Inferior parietal cortex (tissue), 1 donor: ENCODE results near the gene TAT.
"Not testable (repeated sequence)": the region's sequence is repeated elsewhere in the genome, so short reads cannot be mapped to it uniquely, and the experiment has no call there.

Experiments
- DNase-seq: peaks from one replicate; pipeline ENCODE4 v3.0.0-alpha.2; 2016; ENCODE audit errors: extremely low spot score

The TAT gene

DNA sequence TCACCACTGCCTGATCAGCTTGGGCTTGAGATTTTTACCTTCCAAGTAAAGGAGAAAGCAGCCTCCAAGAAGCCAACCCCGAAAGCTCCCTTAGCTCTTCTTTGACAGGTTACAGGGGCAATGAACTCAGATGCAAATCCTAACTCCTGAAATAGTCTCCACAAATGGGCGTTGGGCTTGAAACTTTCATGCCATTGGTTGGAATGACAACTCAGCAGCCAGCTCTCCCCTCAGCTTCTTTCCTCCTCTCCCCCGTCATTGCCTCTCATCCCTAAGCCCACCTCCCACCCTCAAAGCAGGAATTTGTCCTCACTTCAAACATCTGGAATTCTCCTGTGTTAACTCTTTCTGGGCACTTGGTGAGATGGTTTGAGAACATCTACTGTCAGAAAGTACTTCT lies at the start of gene TAT:
Gene TAT, minus strand, starts transcription at position 122 of the 400 bp plus-strand sequence. CDS start 677 bp downstream, outside the sequence.
- no peak for DNase-seq

DNA sequence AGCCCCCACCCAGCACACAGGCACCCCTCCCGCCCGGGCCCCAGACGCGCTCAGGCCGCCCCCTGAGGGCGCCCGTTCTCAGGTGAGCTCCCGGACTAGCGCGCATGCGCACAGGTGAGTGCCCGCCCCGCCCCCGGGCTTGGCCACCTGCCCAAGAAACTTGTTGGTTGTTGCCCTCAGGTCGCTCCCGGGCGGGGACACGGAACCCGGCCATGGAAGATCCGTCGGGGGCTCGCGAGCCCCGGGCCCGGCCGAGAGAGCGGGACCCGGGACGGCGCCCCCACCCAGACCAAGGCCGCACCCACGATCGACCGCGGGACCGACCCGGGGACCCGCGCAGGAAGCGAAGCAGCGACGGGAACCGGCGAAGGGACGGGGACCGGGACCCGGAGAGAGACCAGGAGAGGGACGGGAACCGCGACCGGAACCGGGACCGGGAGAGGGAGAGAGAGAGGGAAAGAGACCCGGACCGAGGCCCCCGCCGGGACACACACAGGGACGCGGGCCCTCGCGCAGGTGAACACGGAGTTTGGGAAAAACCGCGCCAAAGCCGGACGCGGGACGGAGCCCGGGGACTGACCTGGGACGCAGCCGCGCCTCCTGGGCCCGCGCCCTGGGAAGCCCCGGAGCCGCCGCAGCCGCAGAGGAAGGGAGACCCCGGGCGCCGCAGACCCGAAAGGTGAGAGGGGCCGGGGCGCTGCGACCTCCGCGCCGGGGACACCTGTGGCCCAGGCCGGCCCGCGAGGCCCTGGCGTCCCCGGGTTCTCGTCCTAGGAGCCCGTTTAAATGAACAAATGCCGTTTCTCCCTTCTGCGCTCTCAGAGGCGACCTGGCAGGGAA lies 49.3 kb upstream of the TAT start, which contains the start of gene MARVELD3:
Gene MARVELD3, plus strand, starts transcription at position 167 of the 840 bp plus-strand sequence. Its CDS starts 46 bp downstream, at position 213.
- no peak for DNase-seq

DNA sequence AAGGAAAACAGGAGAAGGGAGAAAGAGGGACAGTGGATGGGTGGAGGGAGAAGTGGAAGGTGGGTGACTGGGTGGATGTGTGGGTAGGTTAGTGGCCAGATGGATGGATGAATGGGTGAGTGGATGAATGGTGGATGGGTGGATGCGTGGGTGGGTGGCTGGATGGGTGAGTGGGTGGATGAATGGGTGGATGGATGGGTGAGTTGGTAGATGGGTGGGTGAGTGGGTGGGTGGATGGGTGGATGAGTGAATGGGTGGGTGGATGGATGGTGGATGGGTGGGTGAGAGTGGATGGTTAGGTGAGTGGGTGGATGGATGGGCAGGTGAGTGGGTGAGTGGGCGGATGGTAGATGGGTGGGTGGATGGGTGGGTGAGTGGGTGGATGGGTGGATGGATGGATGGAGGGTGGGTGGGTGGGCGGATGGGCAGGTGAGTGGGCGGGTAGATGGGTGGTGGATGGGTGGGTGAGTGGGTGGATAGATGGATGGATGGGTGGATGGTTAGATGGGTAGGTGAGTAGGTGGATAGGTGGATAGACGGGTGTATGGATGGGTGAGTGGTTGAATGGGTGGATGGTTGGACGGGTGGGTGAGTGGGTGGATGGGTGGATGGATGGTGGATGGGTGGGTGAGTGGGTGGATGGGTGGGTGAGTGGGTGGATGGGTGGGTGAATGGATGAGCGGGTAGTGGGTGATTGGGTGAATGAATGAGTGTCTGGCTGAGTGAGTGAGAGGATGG lies 48.4 kb upstream of the TAT start:
- no peak for DNase-seq

DNA sequence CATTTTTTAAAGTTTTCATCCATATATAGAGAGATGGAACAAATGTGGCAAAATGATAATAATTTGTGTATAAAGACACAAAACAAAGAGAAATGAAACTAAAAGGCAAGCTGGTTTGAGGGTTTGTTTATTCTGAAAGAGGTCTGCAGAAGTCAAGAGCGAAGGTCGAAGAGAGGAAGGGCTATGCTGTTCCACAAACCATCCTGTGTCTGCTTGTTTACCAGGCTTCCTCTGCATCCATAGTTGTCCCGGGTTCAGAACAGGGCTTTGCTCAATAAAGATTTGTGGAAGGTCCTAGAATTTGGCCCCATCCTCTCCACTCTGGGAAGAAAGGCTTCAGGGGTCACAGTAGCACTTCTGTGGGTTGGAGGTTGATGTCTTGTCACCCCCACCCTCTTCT lies 46.7 kb upstream of the TAT start:
- no peak for DNase-seq

DNA sequence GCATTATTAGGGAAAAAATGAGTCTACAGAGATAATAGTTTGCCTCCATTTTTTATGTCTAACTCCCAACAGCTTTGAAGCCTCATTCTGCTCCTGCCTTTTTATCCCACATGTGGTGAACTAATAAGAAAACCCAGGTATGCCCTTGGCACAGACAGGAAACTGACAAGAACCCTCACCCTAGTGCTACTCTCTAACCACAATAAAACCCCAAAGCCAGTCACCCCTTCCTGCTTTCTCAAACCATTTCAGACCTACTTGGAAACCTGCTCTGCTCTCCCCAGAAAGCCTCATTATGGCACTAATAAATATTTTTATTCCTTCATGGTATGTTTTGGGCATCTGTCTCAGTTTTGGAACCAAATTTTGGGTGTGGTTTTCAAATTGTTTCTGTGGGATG lies 45.2 kb upstream of the TAT start:
- no peak for DNase-seq

DNA sequence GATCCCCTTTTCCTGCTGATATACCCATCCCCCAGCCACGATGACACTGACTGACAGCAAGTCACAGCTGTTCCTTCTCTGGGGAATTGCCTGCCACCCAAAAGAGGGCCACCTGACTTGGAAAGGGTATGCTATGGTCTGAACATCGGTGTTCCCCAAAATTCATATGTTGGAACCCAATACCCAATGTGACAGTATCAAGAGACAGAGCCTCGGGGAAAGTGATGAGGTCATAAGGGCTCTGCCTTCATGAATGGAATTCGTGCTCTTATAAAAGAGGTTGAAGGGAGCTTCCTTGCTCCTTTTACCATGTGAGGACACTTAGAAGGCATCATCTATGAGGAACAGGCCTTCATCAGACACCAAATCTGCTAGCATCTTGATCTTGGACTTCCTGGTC lies 41.5 kb upstream of the TAT start:
- DNase-seq: no peak

DNA sequence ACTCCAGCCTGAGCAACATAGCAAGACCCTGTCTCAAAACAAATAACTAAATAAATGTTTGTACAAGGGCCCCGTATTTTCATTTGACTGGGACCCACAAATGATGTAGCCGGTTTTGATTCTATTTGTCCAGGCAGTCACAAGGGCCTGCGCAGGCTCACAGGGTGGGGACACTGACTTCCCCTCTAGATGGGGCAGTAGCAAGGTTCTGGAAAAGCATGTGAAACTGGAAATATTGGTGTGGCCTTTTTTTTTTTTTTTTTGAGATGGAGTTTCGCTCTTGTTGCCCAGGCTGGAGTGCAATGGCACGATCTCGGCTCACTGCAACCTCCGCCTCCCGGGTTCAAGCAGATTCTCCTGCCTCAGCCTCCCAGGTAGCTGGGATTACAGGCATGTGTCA lies 38.1 kb upstream of the TAT start:
- not testable (repeated sequence) for DNase-seq

DNA sequence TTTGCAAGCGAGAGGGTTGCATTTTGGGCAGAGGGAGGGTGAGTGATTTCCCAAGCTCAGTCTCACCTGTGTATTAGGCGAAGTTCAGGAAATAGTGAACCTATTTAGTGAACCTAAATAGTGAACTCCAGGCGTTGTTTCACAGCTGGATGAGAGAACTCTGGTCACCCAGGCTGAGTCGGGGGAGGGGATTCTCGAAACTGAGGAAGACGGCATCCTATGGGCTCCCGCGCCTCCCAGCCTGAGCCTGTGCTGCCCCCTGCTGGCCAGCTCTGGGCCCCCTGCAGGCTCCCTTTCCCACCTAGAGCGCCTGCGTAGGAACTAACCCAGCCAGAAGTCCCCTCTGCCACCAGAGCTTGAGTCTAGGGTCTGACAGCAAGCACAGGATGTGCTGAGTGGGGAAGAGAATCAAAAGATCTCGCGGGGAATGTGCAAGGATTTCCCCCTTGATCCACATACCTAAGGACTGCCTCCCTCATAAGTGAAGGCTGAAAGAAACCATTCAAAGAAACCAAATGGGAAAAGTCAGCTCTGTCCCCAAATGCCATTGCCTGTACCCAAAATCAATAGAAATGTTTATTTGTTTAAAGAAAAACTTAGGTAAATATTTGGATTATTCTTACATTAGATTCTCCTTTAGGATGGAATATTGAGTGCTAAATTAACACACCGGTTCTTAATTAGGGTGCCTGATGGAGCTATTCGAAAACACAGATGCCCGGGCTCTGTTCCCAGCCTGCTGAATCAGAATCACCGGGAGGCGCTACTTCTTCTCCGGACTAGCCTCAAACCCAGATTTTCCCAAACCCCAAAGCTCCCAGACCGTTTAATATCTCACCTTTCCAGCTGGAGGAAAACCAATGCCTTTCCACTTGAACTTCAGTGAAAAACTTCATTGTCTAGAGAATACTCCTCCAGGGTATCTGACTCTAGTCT lies 34.3 kb upstream of the TAT start:
- peak; percentile 69 for DNase-seq

DNA sequence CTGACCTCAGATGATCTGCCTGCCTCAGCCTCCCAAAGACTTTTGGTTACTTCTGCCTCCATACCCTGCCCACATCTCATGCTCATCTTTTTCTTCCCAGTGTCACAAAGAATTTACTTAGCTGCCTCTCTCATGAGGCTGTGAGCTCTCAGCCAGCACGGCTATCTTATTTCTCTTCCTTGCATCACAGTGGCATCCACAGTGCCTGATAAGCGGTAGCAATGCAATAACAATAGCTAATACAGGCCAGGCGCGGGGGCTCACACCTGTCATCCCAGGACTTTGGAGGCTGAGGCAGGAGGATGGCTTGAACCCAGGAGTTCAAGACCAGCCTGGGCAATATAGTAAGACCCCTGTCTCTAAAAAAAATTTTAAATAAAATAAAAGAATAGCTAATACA lies 33.6 kb upstream of the TAT start:
- DNase-seq: no peak

DNA sequence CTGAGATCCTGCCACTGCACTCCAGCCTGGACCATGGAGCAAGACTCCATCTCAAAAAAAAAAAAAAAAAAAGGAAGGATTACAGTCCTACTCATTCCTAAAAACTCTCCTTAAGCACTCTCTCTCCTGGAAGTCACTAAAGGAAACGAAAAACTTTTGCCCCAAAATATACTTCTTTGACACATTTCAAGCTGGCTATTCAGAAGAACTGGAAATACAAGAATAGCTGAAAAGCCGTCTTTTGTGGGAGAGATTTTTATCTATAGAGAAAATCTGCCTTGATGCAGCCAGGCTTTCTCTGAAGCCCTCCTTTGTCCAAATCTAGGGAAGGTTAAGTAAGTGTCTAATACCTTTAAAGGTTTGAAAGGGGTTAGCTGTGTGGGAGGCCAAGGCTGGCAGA lies 32.2 kb upstream of the TAT start:
- DNase-seq: no peak

DNA sequence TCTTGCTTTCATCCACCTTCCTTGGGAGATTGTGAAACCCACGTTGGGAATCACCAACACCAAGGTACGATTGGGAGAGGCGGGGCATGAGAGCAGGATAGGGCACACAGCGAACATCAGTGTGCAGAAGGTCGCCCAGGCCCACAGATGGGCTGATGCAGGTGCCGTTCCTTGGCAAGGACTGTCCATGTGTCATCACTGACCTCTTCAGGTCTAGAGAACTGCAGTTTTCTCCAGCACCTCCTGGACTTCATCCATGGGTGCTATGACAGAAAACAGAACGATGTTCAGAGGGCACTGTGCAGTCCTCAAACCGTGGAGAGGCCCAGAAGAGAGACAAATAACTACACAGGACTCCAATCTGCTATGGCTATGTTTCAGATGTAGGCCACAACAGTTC lies 23.9 kb upstream of the TAT start:
- peak; percentile 11 for DNase-seq

DNA sequence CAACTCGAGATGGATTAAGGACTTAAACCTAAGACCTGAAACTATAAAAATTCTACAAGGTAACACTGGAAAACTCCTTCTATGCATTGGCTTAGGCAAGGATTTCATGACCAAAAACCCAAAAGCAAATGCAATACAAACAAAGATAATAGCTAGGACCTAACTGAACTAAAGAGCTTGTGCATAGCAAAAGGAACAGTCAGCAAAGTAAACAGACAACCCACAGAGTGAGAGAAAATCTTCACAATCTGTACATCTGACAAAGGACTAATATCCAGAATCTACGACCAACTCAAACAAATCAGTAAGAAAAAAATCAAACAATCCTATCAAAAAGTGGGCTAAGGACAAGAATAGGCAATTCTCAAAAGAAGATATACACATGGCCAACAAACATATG lies 21.5 kb upstream of the TAT start:
- not testable (repeated sequence) for DNase-seq

DNA sequence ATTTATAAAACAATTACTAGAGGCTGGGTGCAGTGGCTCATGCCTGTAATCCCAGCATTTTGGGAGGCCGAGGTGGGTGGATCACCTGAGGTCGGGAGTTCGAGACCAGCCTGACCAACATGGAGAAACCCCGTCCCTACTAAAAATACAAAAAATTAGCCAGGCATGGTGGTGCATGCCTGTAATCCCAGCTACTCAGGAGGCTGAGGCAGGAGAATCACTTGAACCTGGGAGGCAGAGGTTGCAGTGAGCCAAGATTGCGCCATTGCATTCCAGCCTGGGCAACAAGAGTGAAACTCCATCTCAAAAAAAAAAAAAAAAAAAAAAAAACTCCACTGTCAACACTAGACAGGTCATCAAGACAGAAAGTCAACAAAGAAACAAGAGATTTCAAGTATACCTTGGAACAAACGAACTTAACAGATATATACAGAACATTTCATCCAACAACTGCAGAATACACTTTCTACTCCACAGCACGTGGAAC lies 18.5 kb upstream of the TAT start:
- DNase-seq: not testable (repeated sequence)

DNA sequence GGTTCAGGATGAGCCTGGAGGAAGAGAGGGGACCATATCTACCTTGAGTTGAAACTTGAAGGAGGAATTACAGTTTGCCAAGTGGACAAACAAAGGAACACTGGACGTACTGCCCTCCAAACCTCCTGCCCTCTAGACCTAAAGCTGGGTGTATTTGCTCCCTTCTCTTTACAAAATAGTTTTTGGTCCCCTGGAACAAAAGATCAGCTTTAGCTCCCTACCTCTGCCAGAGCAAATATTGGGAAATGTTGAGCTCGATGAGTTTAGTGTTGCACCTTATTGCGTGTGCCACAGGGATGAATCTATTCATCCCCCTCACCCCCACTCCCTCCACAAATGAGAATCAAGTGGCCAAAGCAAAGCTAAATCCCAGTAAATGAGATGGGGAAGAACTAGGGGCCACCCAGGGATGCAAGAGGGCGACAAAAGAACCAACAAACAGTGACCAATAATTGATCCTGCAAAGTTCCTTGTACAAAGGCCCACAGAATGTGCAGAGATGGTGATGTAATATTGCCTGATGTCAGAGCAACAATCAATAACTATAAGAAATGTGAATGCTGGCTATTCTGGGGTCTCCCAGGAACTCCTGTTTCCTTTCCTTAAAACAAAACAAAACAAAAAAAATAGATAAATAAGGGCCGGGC lies 17.2 kb upstream of the TAT start:
- DNase-seq: no peak

DNA sequence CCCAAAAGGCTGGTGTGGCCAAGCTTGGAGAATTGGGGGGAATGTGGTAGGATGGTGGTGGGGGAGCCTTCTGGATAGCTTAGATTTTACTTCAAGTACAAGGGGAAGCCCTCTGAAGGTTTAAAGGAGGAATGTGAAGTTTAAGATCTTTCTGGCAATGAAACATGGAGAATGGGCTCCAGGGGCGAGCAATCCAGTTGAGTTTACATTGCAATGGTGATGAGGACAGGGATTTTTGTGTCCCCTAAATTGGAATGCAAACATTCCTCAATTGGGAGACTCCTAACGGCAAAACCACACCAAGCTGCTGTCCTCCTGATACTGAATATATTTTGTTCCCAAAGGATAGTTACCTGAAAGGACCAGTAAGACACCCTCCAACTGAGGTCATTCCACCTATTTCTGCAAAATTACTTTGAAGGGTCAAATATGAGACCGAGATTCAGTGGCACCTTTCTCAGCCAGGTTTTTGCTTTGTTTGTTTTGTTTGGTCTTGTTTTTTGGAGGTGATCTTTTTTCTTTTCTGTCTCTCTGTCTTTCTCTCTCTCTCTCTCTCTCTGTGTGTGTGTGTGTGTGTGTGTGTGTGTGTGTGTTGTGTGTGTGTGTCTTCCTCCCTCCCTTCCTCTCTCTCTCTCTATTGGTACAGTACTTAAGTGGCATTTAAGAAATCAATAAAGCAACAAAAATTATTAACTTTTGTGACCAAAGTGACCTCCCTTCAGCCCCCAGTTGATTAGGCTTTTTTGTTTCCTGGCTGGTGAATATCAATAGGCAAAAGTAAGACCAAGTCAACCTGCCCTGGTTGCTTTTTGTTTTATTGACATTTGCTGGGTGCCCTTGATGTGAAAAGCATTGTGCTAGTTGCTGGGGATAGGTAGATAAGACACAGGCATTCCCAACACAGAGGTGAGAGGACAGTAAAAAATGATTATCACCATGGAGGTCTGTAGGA lies 16.4 kb upstream of the TAT start:
- no peak for DNase-seq

DNA sequence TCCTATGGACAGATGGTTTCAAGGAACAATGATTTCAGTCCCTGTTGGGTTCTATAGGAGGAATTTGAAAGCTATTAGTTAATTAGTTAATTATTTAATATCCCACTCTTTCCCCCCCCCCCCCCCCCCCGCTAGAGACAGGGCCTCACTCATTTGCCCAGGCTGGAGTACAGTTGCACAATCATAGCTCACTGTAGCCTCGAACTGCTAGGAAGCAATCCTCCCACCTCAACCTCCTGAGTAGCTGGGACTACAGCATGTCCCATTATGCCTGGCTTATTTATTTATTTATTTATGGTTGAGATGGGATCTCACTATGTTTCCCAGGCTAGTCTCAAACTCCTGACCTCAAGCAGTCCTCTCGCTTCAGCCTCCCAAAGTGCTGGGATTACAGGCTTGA lies 15.0 kb upstream of the TAT start:
- no peak for DNase-seq

DNA sequence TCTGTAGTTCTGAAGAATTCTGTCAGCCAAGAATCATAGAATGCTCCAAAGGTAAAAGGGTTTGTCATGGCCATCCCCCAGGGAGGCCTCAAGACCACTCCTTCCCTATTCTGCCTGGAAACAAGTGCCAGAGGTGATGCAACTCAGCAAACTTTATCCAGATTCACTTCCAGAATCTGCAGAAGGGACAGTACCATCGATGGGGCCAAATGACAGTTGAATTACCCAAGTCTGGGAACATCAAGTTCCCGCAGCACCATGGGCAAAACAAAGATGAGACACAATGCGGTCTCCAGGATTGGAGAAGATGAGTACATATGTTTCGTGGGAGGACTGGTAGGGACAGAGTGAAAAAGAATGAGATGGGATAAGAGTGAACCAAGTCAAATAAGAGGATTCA lies 13.7 kb upstream of the TAT start:
- no peak for DNase-seq

DNA sequence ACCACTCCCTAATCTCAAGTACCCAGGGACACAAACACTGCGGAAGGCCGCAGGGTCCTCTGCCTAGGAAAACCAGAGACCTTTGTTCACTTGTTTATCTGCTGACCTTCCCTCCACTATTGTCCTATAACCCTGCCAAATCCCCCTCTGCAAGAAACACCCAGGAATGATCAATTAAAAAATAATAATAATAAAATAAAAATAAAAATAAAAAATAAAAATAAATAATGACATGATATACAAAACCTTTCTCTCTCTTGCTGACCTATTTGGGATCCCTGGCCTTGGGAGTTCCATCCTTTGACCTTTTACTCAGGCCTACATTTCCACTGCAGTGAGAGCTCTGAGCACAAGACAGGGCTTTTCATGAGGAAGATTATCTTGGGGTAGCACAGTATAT lies 13.2 kb upstream of the TAT start:
- DNase-seq: not testable (repeated sequence)

DNA sequence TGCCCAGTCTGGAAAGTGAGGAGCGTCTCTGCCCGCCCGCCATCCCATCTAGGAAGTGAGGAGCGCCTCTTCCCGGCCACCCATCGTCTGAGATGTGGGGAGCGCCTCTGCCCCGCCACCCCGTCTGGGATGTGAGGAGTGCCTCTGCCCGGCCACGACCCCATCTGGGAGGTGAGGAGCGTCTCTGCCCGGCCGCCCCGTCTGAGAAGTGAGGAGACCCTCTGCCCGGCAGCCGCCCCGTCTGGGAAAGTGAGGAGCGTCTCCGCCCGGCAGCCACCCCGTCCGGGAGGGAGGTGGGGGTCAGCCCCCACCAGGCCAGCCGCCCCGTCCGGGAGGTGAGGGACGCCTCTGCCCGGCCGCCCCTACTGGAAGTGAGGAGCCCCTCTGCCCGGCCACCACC lies 12.4 kb upstream of the TAT start:
- DNase-seq: not testable (repeated sequence)

DNA sequence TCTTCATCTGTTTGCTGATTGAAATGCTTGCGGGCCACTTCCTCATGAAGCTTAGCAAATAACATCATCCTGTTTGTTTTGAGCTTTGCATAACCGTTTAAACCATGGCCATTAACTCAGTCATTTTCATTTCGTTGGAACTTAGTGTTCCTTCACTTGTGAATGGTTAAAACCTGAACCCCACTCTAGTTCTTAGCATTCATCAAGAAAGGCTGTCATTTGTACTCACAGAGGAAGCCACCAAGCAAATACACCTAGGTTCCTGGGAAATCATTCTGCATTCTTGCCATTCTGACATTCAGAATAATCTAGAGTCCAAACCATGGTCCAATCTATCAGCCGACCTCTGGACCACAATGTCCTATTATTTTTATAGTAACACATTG lies 8.4 kb upstream of the TAT start:
- DNase-seq: no peak
